Fibroblast of lung (primary cell): Measurements from ENCODE around the gene PANX3. TPM values are rescaled to one million over a fixed set of nuclear protein-coding genes. Genes with fewer than 3 reads are reported as not detected.
A peak's percentile ranks its signal among the peaks of the same experiment; 100 is the strongest.

Source experiments
- DNase-seq, 2 donors: peaks; one replicate each; pipeline versions ENCODE4 v3.0.0 to v3.0.0-alpha.2; 2010; ENCODE audit warnings: low read depth in 2 of 2
- H2AFZ ChIP-seq: 2 replicates; pipeline ENCODE4 v1.5.1; 2012; ENCODE audit warnings: low read length, control low read depth, inconsistent platforms
- H3K27ac ChIP-seq: 2 replicates; pipeline ENCODE4 v1.5.1; 2011; ENCODE audit warnings: low read length, control low read depth; ENCODE audit not compliant: insufficient read depth
- H3K27me3 ChIP-seq: 2 replicates; pipeline ENCODE4 v1.5.1; 2011; ENCODE audit warnings: mild to moderate bottlenecking, low read length; ENCODE audit not compliant: control insufficient read depth, insufficient read depth
- H3K36me3 ChIP-seq: 2 replicates; pipeline ENCODE4 v1.5.1; 2011; ENCODE audit warnings: low read length; ENCODE audit not compliant: control insufficient read depth, insufficient read depth
- H3K4me1 ChIP-seq: 2 replicates; pipeline ENCODE4 v1.5.1; 2011; ENCODE audit warnings: low read length; ENCODE audit not compliant: control insufficient read depth, insufficient read depth; ENCODE audit errors: extremely low read depth
- H3K4me2 ChIP-seq: 2 replicates; pipeline ENCODE4 v1.5.1; 2011; ENCODE audit warnings: low read length, control low read depth; ENCODE audit not compliant: insufficient read depth; ENCODE audit errors: extremely low read depth
- H3K4me3 ChIP-seq, 4 experiments: fragments of 200-600 bp in 1 of 4; sonication (generic) in 1 of 4; replicated peaks in 1 of 4; 2 replicates each; pipeline ENCODE4 v1.5.1; 2011 to 2016; ENCODE audit warnings: low read length in 4 of 4, low read depth in 3 of 4, mild to moderate bottlenecking in 3 of 4, control low read depth in 2 of 4, inconsistent platforms in 1 of 4, mixed read lengths in 1 of 4; ENCODE audit not compliant: insufficient read depth in 1 of 4; ENCODE audit errors: control extremely low read depth in 1 of 4
- H3K79me2 ChIP-seq: 2 replicates; pipeline ENCODE4 v1.5.1; 2012; ENCODE audit warnings: mild to moderate bottlenecking, low read length, inconsistent platforms; ENCODE audit not compliant: control insufficient read depth, insufficient read depth
- H3K9ac ChIP-seq: 2 replicates; pipeline ENCODE4 v1.5.1; 2011; ENCODE audit warnings: mild to moderate bottlenecking, low read length, control low read depth; ENCODE audit not compliant: insufficient read depth
- H3K9me3 ChIP-seq: 2 replicates; pipeline ENCODE4 v1.5.1; 2012; ENCODE audit warnings: low read depth, low read length; ENCODE audit not compliant: control insufficient read depth, insufficient read depth
- H4K20me1 ChIP-seq: 2 replicates; pipeline ENCODE4 v1.5.1; 2011; ENCODE audit warnings: low read length; ENCODE audit not compliant: control insufficient read depth, insufficient read depth; ENCODE audit errors: extremely low read depth
- CTCF ChIP-seq, 2 donors: IDR thresholded peaks in 1 of 2; conservative IDR thresholded peaks in 1 of 2; 1 replicate in 1 of 2; 2 replicates in 1 of 2; pipeline ENCODE4 v1.5.1; 2011 to 2012; ENCODE audit warnings: low read length in 2 of 2, control low read depth in 1 of 2, inconsistent platforms in 1 of 2, low read depth in 1 of 2, mild to moderate bottlenecking in 1 of 2
- EZH2 ChIP-seq: IDR thresholded peaks from 2 replicates; pipeline ENCODE4 v1.5.1; 2012; ENCODE audit warnings: low read length, control low read depth, mild to moderate bottlenecking; ENCODE audit errors: missing control alignments
- polyA plus RNA-seq, 2 donors: library from polyadenylated mRNA; depleted of rRNA in 1 of 2; stranded (reverse) in 1 of 2; unstranded in 1 of 2; fragments of >200 nt; gene quantifications; 2 replicates each; pipeline ENCODE4 v1.2.1, GENCODE V29; 2011 to 2012; ENCODE audit warnings: missing spikeins in 1 of 2
- total RNA-seq: library from RNA; depleted of rRNA; stranded (reverse); fragments of >200 nt; gene quantifications from 2 replicates; pipeline ENCODE4 v1.2.1, GENCODE V29; 2014

PANX3 gene
- total and polyA plus RNA-seq, 2 donors (not counting 1 experiment from before 2014, with no cell fraction given), result not detected

GRCh38 chr11:124642628-124643027 lies 31.4 kb downstream of the PANX3 start:
- no peak for TF ChIP-seq CTCF (conservative IDR thresholded peaks at IDR 0.05 in 1 of 2, IDR thresholded peaks at IDR 0.05 in 1 of 2; ENCODE audit: low read depth in 1 of 2, low read length in 2 of 2)
- no peak for TF ChIP-seq EZH2
- H3K36me3 ChIP-seq, result no peaks in the 10 kb centered on the region
- no peak overlapping the region for H3K4me3 ChIP-seq
- no peak overlapping the region for H3K4me2 ChIP-seq
- H3K9ac ChIP-seq, result no peak overlapping the region
- DNase-seq, result no peak
- no peaks in the 10 kb centered on the region for H3K79me2 ChIP-seq
- H2AFZ ChIP-seq, result no peak overlapping the region
- no peak overlapping the region for H3K27ac ChIP-seq
- peaks cover 16% of the 10 kb centered on the region for H3K4me1 ChIP-seq
- H4K20me1 ChIP-seq, result no peaks in the 10 kb centered on the region
- H3K27me3 ChIP-seq, result no peaks in the 10 kb centered on the region
- H3K9me3 ChIP-seq, result no peaks in the 10 kb centered on the region

- Histone ChIP-seq H3K4me2 (no peak overlapping the region), H3K9ac (no peak overlapping the region), H3K27ac (peak overlapping the region; percentile 60), H3K27me3 (no peaks in the 10 kb centered on the region), H3K4me3 (no peak overlapping the region), H3K9me3 (no peaks in the 10 kb centered on the region), H3K79me2 (no peaks in the 10 kb centered on the region), H3K36me3 (no peaks in the 10 kb centered on the region), H4K20me1 (no peaks in the 10 kb centered on the region), H2AFZ (no peak overlapping the region), H3K4me1 (peaks cover 16% of the 10 kb centered on the region)
- DNase-seq, result no peak
- no peak for TF ChIP-seq EZH2
- no peak for TF ChIP-seq CTCF (conservative IDR thresholded peaks at IDR 0.05 in 1 of 2, IDR thresholded peaks at IDR 0.05 in 1 of 2; ENCODE audit: low read depth in 1 of 2, low read length in 2 of 2)
These were observed 31.9 kb downstream of the PANX3 start for GRCh38 chr11:124643042-124643604.

- Histone ChIP-seq H3K4me2 (peak overlapping the region; percentile 41), H3K4me3 (no peak overlapping the region), H3K36me3 (no peaks in the 10 kb centered on the region), H3K27ac (peak overlapping the region; percentile 60), H4K20me1 (no peaks in the 10 kb centered on the region), H3K4me1 (peaks cover 16% of the 10 kb centered on the region), H3K27me3 (no peaks in the 10 kb centered on the region), H3K9ac (no peak overlapping the region), H3K9me3 (no peaks in the 10 kb centered on the region), H2AFZ (no peak overlapping the region), H3K79me2 (no peaks in the 10 kb centered on the region)
- peak; percentile 92 to 98 for DNase-seq
- TF ChIP-seq CTCF (conservative IDR thresholded peaks at IDR 0.05 in 1 of 2, IDR thresholded peaks at IDR 0.05 in 1 of 2; ENCODE audit: low read depth in 1 of 2, low read length in 2 of 2) (no peak), EZH2 (no peak)
These were observed 32.6 kb downstream of the PANX3 start for GRCh38 chr11:124643605-124644425.
